A549 (cell line): ENCODE measurements around the gene CFAP100. TPM values are rescaled to one million over a fixed set of nuclear protein-coding genes. Genes with fewer than 3 reads are reported as not detected.

Experiments used
- ATAC-seq, 2 experiments: fragments of 200-7000 bp in 1 of 2; fragments of >200 bp in 1 of 2; cut with Nextera tagmentation in 1 of 2; cut with Tn5 transposase in 1 of 2; 3 replicates each; pipeline versions ENCODE4 v1.8.0 to v1.9.1; 2018 to 2020; ENCODE audit warnings: mild to moderate bottlenecking in 1 of 2, moderate library complexity in 1 of 2
- CTCF ChIA-PET: fragments of 300-600 bp; sonication (Branson Sonifier 250); formaldehyde crosslinking; extraction: SDS; loops from one replicate; lab custom pipeline; 2021; ENCODE audit warnings: antibody characterized with exemption, inconsistent platforms; lab: Yijun Ruan, JAX
- POLR2A ChIA-PET: fragments of 350-600 bp; formaldehyde crosslinking; extraction: SDS; loops from one replicate; lab custom pipeline; 2021; ENCODE audit warnings: antibody characterized with exemption, inconsistent platforms; lab: Yijun Ruan, JAX
- DNase-seq, 2 experiments: peaks; one replicate each; pipeline versions ENCODE4 v3.0.0 to v3.0.0-alpha.2; 2011 to 2016; ENCODE audit warnings: low read depth in 1 of 2, low spot score in 1 of 2
- FAIRE-seq: peaks from 2 replicates; lab custom pipeline; 2011; peaks lifted over from hg19 to GRCh38; lab: Jason Lieb, UNC
- H3K27ac ChIP-seq, 2 experiments: fragments of >200 bp; sonication (Bioruptor Twin); formaldehyde crosslinking; 3 replicates each; pipeline ENCODE4 v1.5.1; 2016 to 2017
- H3K4me1 ChIP-seq: fragments of >200 bp; sonication (Bioruptor Twin); formaldehyde crosslinking; 3 replicates; pipeline ENCODE4 v1.6.1; 2016
- H3K4me2 ChIP-seq: fragments of >200 bp; sonication (Bioruptor Twin); formaldehyde crosslinking; 3 replicates; pipeline ENCODE4 v1.6.1; 2016
- H3K4me3 ChIP-seq: fragments of >200 bp; sonication (Bioruptor Twin); formaldehyde crosslinking; 3 replicates; pipeline ENCODE4 v1.5.1; 2016
- H3K9me3 ChIP-seq: fragments of >200 bp; sonication (Bioruptor Twin); formaldehyde crosslinking; 3 replicates; pipeline ENCODE4 v1.6.1; 2016
- ATOH8 ChIP-seq: fragments of 250-450 bp; sonication (Bioruptor Pico); IDR thresholded peaks from 2 replicates; pipeline ENCODE4 v1.5.0; 2020; ENCODE audit warnings: low read depth, mild to moderate bottlenecking, moderate library complexity
- CBX2 ChIP-seq: fragments of 200-600 bp; sonication (generic); IDR thresholded peaks from 2 replicates; pipeline ENCODE4 v1.6.1; 2016; ENCODE audit warnings: low read depth, mild to moderate bottlenecking, borderline replicate concordance
- CEBPB ChIP-seq, 2 experiments: fragments of >200 bp in 1 of 2; sonication (Bioruptor Twin) in 1 of 2; formaldehyde crosslinking in 1 of 2; IDR thresholded peaks; 2 replicates each; pipeline ENCODE4 v1.6.1; 2012 to 2016
- CHD2 ChIP-seq: fragments of 150-350 bp; IDR thresholded peaks from 2 replicates; pipeline ENCODE4 v1.6.1; 2014; ENCODE audit warnings: low read length; ENCODE audit not compliant: partially characterized antibody
- CHD4 ChIP-seq: fragments of 200-600 bp; sonication (generic); IDR thresholded peaks from 2 replicates; pipeline ENCODE4 v1.6.1; 2016; ENCODE audit warnings: antibody characterized with exemption, mild to moderate bottlenecking, borderline replicate concordance
- EHMT2 ChIP-seq: fragments of 200-600 bp; sonication (generic); IDR thresholded peaks from 2 replicates; pipeline ENCODE4 v1.6.1; 2016; ENCODE audit warnings: antibody characterized with exemption, low read depth, mild to moderate bottlenecking, moderate library complexity
- EP300 ChIP-seq, 2 experiments: fragments of >200 bp; sonication (Bioruptor Twin); formaldehyde crosslinking; IDR thresholded peaks; 2 replicates in 1 of 2; 3 replicates in 1 of 2; pipeline ENCODE4 v1.6.1; 2016 to 2017
- FOSL2 ChIP-seq, 2 experiments: fragments of 450-650 bp in 1 of 2; fragments of >200 bp in 1 of 2; sonication (Bioruptor Twin) in 1 of 2; formaldehyde crosslinking; IDR thresholded peaks; 2 replicates each; pipeline versions ENCODE4 v1.5.0 to v1.6.1; 2016 to 2020; ENCODE audit warnings: mild to moderate bottlenecking in 1 of 2, moderate library complexity in 1 of 2
- GATA3 ChIP-seq: IDR thresholded peaks from 2 replicates; pipeline ENCODE4 v1.6.1; 2012; ENCODE audit warnings: borderline replicate concordance
- HES2 ChIP-seq: fragments of >200 bp; sonication (Bioruptor Twin); formaldehyde crosslinking; IDR thresholded peaks from 2 replicates; pipeline ENCODE4 v1.6.1; 2016
- HEYL ChIP-seq: fragments of 250-450 bp; sonication (Bioruptor Pico); IDR thresholded peaks from 2 replicates; pipeline ENCODE4 v1.8.0; 2021; ENCODE audit warnings: mild to moderate bottlenecking, moderate library complexity
- HOXA7 ChIP-seq: fragments of 250-450 bp; sonication (Bioruptor Pico); IDR thresholded peaks from 2 replicates; pipeline ENCODE4 v1.5.0; 2020; ENCODE audit warnings: mild to moderate bottlenecking, moderate library complexity
- JUN ChIP-seq, 2 experiments: fragments of >200 bp; sonication (Bioruptor Twin); formaldehyde crosslinking; IDR thresholded peaks; 2 replicates in 1 of 2; 3 replicates in 1 of 2; pipeline ENCODE4 v1.6.1; 2016 to 2017
- JUNB ChIP-seq: fragments of >200 bp; sonication (Bioruptor Twin); formaldehyde crosslinking; IDR thresholded peaks from 2 replicates; pipeline ENCODE4 v1.6.1; 2016
- KDM5A ChIP-seq: fragments of 200-600 bp; sonication (generic); IDR thresholded peaks from 2 replicates; pipeline ENCODE4 v1.6.1; 2016; ENCODE audit warnings: antibody characterized with exemption, mild to moderate bottlenecking
- MYC ChIP-seq: IDR thresholded peaks from 2 replicates; pipeline ENCODE4 v1.6.1; 2012; ENCODE audit warnings: mild to moderate bottlenecking, inconsistent platforms, low read length, improper control_type of control experiment, borderline replicate concordance
- NR3C1 ChIP-seq: fragments of >200 bp; sonication (Bioruptor Twin); formaldehyde crosslinking; IDR thresholded peaks from 3 replicates; pipeline ENCODE4 v1.6.1; 2017
- PHF8 ChIP-seq: fragments of 200-600 bp; sonication (generic); IDR thresholded peaks from 2 replicates; pipeline ENCODE4 v1.6.1; 2016; ENCODE audit warnings: low read depth, mild to moderate bottlenecking, antibody characterized with exemption, moderate library complexity, borderline replicate concordance
- POLR2AphosphoS2 ChIP-seq: conservative IDR thresholded peaks from 2 replicates; pipeline ENCODE4 v1.6.1; 2012; ENCODE audit warnings: low read length, improper control_type of control experiment, inconsistent platforms
- RARB ChIP-seq: fragments of 250-450 bp; sonication (Bioruptor Pico); IDR thresholded peaks from 2 replicates; pipeline ENCODE4 v1.8.0; 2021; ENCODE audit warnings: mild to moderate bottlenecking, moderate library complexity
- RFX5 ChIP-seq: fragments of 450-650 bp; IDR thresholded peaks from 2 replicates; pipeline ENCODE4 v1.7.1; 2014; ENCODE audit warnings: antibody characterized with exemption, mild to moderate bottlenecking, moderate library complexity
- SMC3 ChIP-seq: fragments of >200 bp; sonication (Bioruptor Twin); formaldehyde crosslinking; IDR thresholded peaks from 3 replicates; pipeline ENCODE4 v1.6.1; 2018; ENCODE audit warnings: inconsistent platforms
- SREBF2 ChIP-seq: fragments of 450-650 bp; IDR thresholded peaks from 2 replicates; pipeline ENCODE4 v1.6.1; 2014; ENCODE audit warnings: mild to moderate bottlenecking, moderate library complexity
- TFCP2L1 ChIP-seq: fragments of 250-450 bp; sonication (Bioruptor Pico); IDR thresholded peaks from 2 replicates; pipeline ENCODE4 v1.5.0; 2021; ENCODE audit warnings: mild to moderate bottlenecking
- ZC3H11A ChIP-seq: fragments of 450-650 bp; IDR thresholded peaks from 2 replicates; pipeline ENCODE4 v1.6.1; 2014; ENCODE audit warnings: antibody characterized with exemption, mild to moderate bottlenecking
- ZFP36 ChIP-seq: fragments of 450-650 bp; IDR thresholded peaks from 2 replicates; pipeline ENCODE4 v1.6.1; 2014; ENCODE audit warnings: borderline replicate concordance; ENCODE audit not compliant: partially characterized antibody
- ZNF302 ChIP-seq: fragments of 250-450 bp; sonication (Bioruptor Pico); IDR thresholded peaks from 2 replicates; pipeline ENCODE4 v1.9.0; 2021; ENCODE audit warnings: inconsistent platforms, mild to moderate bottlenecking, moderate library complexity
- ZSCAN20 ChIP-seq: fragments of 250-450 bp; sonication (Bioruptor Pico); IDR thresholded peaks from 2 replicates; pipeline ENCODE4 v1.8.0; 2022; ENCODE audit warnings: mild to moderate bottlenecking, moderate library complexity
- WGBS: methylation state at CpG from one replicate; pipeline ENCODE4 v1.1.6; 2017; ENCODE audit errors: missing lambda C conversion rate; 5-methylcytosine and 5-hydroxymethylcytosine counted together
- polyA plus RNA-seq, 4 experiments: library from polyadenylated mRNA; depleted of rRNA in 3 of 4; stranded (reverse); fragments of >200 nt; fragmentation: RNase III in 1 of 4; extraction: RNeasy Plus Mini Kit Qiagen cat#74134 plus additional on column Dnase treatment in 1 of 4; gene quantifications; 2 replicates in 3 of 4; 3 replicates in 1 of 4; pipeline ENCODE4 v1.2.3, GENCODE V29; 2011 to 2017
- TF ChIP-seq, protein P1 (sequence below): fragments of >200 bp; sonication (Bioruptor Twin); formaldehyde crosslinking; IDR thresholded peaks from 3 replicates; pipeline ENCODE4 v1.5.1; 2016

The CFAP100 gene
- polyA plus RNA-seq, 2 of the 4 experiments (the other 2 are of a cell fraction): not detected

DNA sequence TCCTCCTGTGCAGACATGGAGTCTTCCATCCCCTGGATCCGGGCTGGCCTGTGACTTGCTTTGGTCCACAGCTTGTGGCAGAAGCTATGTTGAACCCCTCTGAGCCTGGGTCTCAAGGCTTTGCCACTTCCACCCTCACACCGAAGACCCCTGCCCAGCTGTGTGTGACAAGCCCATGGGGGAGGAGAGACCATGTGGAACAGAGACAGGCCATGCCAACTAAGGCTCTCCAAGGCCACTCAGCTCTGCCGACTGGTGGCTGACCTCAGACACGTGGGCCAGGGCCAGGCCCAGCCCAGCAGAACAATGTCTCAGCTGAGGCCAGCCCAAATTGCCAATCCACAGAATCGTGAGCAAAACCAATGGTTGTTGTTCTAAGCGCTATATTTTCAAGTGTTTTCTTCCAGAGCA is 16.4 kb upstream of the CFAP100 start:
- no peak overlapping the region for H3K4me2 ChIP-seq
- no peak overlapping the region for H3K4me3 ChIP-seq
- no peak for TF ChIP-seq JUNB
- no peak for TF ChIP-seq CHD4
- no peak for TF ChIP-seq CHD2
- TF ChIP-seq POLR2AphosphoS2: no peak
- no peak for TF ChIP-seq SREBF2
- TF ChIP-seq RFX5: no peak
- no peak for TF ChIP-seq EHMT2
- WGBS: 43% methylated on average over 5 of the region's 6 CpGs
- CTCF ChIA-PET: interaction anchor here (1.0 to 3.0 kb wide), 4 partner anchors 10 to 245 kb away, joined by 3 to 15 read pairs (median 6); no protein-coding TSS in a partner anchor
- ATAC-seq: no peak
- H3K4me1 ChIP-seq: no peaks in the 10 kb centered on the region
- DNase-seq: no peak
- no peak for FAIRE-seq
- no peak overlapping the region for H3K27ac ChIP-seq
- H3K9me3 ChIP-seq: no peaks in the 10 kb centered on the region
- POLR2A ChIA-PET: no interaction called here

GRCh38 chr3:126380011-126380768 is 14.5 kb upstream of the CFAP100 start:
- H3K4me3 ChIP-seq: no peak overlapping the region
- ChIA-PET CTCF (interaction anchor here (0.8 to 3.0 kb wide), 5 partner anchors 9 to 247 kb away, joined by 3 to 15 read pairs (median 5); no protein-coding TSS in a partner anchor), POLR2A (no interaction called here)
- H3K9me3 ChIP-seq: no peaks in the 10 kb centered on the region
- WGBS: 26% methylated on average over 9 of the region's 17 CpGs
- no peak for TF ChIP-seq JUN (IDR thresholded peaks at IDR 0.05)
- TF ChIP-seq PHF8: no peak
- no peak for TF ChIP-seq HEYL
- TF ChIP-seq RARB (CRISPR knock-in tag): no peak
- no peak for TF ChIP-seq ZNF302 (CRISPR knock-in tag)
- TF ChIP-seq MYC: no peak
- TF ChIP-seq, protein P1, sequence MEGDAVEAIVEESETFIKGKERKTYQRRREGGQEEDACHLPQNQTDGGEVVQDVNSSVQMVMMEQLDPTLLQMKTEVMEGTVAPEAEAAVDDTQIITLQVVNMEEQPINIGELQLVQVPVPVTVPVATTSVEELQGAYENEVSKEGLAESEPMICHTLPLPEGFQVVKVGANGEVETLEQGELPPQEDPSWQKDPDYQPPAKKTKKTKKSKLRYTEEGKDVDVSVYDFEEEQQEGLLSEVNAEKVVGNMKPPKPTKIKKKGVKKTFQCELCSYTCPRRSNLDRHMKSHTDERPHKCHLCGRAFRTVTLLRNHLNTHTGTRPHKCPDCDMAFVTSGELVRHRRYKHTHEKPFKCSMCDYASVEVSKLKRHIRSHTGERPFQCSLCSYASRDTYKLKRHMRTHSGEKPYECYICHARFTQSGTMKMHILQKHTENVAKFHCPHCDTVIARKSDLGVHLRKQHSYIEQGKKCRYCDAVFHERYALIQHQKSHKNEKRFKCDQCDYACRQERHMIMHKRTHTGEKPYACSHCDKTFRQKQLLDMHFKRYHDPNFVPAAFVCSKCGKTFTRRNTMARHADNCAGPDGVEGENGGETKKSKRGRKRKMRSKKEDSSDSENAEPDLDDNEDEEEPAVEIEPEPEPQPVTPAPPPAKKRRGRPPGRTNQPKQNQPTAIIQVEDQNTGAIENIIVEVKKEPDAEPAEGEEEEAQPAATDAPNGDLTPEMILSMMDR: no peak
- TF ChIP-seq FOSL2 (IDR thresholded peaks at IDR 0.05): no peak
- no peak for TF ChIP-seq FOSL2 (CRISPR knock-in tag; IDR thresholded peaks at IDR 0.05)
- no peak for TF ChIP-seq ZFP36
- TF ChIP-seq HES2: no peak
- TF ChIP-seq GATA3: no peak
- TF ChIP-seq CEBPB (IDR thresholded peaks at IDR 0.05): no peak
- no peak for TF ChIP-seq ZSCAN20 (CRISPR knock-in tag)
- no peak for TF ChIP-seq TFCP2L1 (CRISPR knock-in tag)
- H3K4me2 ChIP-seq: no peak overlapping the region
- ATAC-seq: no peak
- no peak for FAIRE-seq
- no peak overlapping the region for H3K27ac ChIP-seq
- no peak for DNase-seq
- H3K4me1 ChIP-seq: no peaks in the 10 kb centered on the region

- POLR2A ChIA-PET: no interaction called here
- FAIRE-seq (no peak), DNase-seq (no peak), ATAC-seq (no peak)
- H3K27ac ChIP-seq: no peak overlapping the region
- H3K4me1 ChIP-seq: no peaks in the 10 kb centered on the region
- CTCF ChIA-PET: interaction anchor here (1.3 to 1.6 kb wide), 2 partner anchors 8 to 9 kb away, joined by 3 to 5 read pairs; no protein-coding TSS in a partner anchor
- 5% methylated on average over 2 of the region's 2 CpGs for WGBS
- TF ChIP-seq SMC3 (no peak), EP300 (IDR thresholded peaks at IDR 0.05) (no peak), NR3C1 (no peak), HOXA7 (CRISPR knock-in tag) (no peak), ATOH8 (CRISPR knock-in tag) (no peak), ZC3H11A (no peak), CBX2 (no peak), KDM5A (no peak)
- no peaks in the 10 kb centered on the region for H3K9me3 ChIP-seq
- H3K4me3 ChIP-seq: no peak overlapping the region
- H3K4me2 ChIP-seq: no peak overlapping the region
These were observed 12.7 kb upstream of the CFAP100 start for GRCh38 chr3:126381966-126382365.
